HG03064 (cell line): Measurements from ENCODE around the gene ABTB2.

Source experiments
- ATAC-seq: cut with Tn5 transposase; IDR thresholded peaks from one replicate; pipeline ENCODE4 v1.9.1; 2021; ENCODE audit warnings: low read depth; ENCODE audit not compliant: unreplicated experiment

ABTB2 gene

GRCh38 chr11:34178209-34178821 is 179.5 kb downstream of the ABTB2 start:
- ATAC-seq: no peak

- no peak for ATAC-seq
Measured at GRCh38 chr11:34176751-34177209, 181.0 kb downstream of the ABTB2 start.

GRCh38 chr11:34175284-34176019 is 182.4 kb downstream of the ABTB2 start:
- no peak for ATAC-seq

- ATAC-seq: no peak
Measured at GRCh38 chr11:34174412-34175041, 183.3 kb downstream of the ABTB2 start.

GRCh38 chr11:34173050-34173449 is 184.8 kb downstream of the ABTB2 start:
- ATAC-seq: no peak

GRCh38 chr11:34169686-34170085 is 188.1 kb downstream of the ABTB2 start:
- no peak for ATAC-seq

- ATAC-seq: no peak
Measured at GRCh38 chr11:34168642-34169420, 189.0 kb downstream of the ABTB2 start.

GRCh38 chr11:34167961-34168360 is 189.8 kb downstream of the ABTB2 start:
- no peak for ATAC-seq

- no peak for ATAC-seq
Measured at GRCh38 chr11:34166806-34167740, 190.7 kb downstream of the ABTB2 start.

- ATAC-seq: no peak
Measured at GRCh38 chr11:34165786-34166555, 191.8 kb downstream of the ABTB2 start.

- no peak for ATAC-seq
Measured at GRCh38 chr11:34165121-34165520, 192.7 kb downstream of the ABTB2 start.

GRCh38 chr11:34162856-34163255 is 195.0 kb downstream of the ABTB2 start:
- no peak for ATAC-seq

- no peak for ATAC-seq
Measured at GRCh38 chr11:34162493-34162820, 195.4 kb downstream of the ABTB2 start.

- no peak for ATAC-seq
Measured at GRCh38 chr11:34161812-34162492, 195.9 kb downstream of the ABTB2 start.

- no peak for ATAC-seq
Measured at GRCh38 chr11:34161361-34161760, 196.4 kb downstream of the ABTB2 start.

- no peak for ATAC-seq
Measured at GRCh38 chr11:34160791-34161190, 197.0 kb downstream of the ABTB2 start.

- no peak for ATAC-seq
Measured at GRCh38 chr11:34160049-34160721, 197.6 kb downstream of the ABTB2 start.

- no peak for ATAC-seq
Measured at GRCh38 chr11:34158661-34159060, 199.1 kb downstream of the ABTB2 start.
